ENCODE measurements around the gene PCDHGB6. TPM values are rescaled to one million over a fixed set of nuclear protein-coding genes. Genes with fewer than 3 reads are reported as not detected.
"Not testable (repeated sequence)": the region's sequence is repeated elsewhere in the genome, so short reads cannot be mapped to it uniquely, and the experiment has no call there.

PCDHGB6 gene
- total RNA-seq, 1 donor from 2014 or later, result 7.7 TPM

DNA sequence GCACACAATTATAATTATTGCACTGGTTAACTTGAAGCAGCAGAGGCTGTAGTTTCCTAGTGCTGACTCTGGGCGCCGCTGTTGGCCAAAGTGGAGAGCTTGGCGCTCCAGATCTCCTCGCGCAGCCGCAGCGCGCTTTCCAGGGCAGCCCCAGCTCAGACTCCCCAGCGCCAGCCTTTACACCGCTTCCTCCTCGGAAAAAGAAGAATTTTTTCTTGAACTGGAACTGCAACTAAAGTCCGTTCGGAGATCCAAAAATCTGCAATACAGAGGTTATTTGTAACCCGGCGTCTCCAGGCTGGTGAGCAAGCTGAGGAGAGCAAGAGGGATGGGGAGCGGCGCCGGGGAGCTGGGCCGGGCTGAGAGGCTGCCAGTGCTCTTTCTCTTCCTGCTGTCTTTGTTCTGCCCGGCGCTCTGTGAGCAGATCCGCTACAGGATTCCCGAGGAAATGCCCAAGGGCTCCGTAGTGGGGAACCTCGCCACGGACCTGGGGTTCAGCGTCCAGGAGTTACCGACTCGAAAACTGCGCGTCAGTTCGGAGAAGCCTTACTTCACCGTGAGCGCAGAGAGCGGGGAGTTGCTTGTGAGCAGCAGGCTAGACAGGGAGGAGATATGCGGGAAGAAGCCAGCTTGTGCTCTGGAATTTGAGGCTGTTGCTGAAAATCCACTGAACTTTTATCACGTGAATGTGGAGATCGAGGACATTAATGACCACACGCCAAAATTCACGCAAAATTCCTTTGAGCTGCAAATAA is 20.1 kb upstream of the PCDHGB6 start, which contains the start of gene PCDHGB4:
Gene PCDHGB4 (plus strand): TSS at position 142 of the 755 bp plus-strand sequence. CDS start 187 bp downstream, at position 329.
- Histone ChIP-seq H3K27me3 (ENCODE audit: low read depth) (peaks cover 21% of the 10 kb centered on the region), H3K9me3 (peaks cover 84% of the 10 kb centered on the region), H3K4me3 (peak within 1 kb of the TSS; percentile 26)
- intact Hi-C loops (cut with DNase I); DNase-seq; H3K36me3 ChIP-seq; H3K4me1 ChIP-seq; H3K27ac ChIP-seq: not testable (repeated sequence)
- ATAC-seq, result peak; percentile 78 to 93
- TF ChIP-seq, protein P1, sequence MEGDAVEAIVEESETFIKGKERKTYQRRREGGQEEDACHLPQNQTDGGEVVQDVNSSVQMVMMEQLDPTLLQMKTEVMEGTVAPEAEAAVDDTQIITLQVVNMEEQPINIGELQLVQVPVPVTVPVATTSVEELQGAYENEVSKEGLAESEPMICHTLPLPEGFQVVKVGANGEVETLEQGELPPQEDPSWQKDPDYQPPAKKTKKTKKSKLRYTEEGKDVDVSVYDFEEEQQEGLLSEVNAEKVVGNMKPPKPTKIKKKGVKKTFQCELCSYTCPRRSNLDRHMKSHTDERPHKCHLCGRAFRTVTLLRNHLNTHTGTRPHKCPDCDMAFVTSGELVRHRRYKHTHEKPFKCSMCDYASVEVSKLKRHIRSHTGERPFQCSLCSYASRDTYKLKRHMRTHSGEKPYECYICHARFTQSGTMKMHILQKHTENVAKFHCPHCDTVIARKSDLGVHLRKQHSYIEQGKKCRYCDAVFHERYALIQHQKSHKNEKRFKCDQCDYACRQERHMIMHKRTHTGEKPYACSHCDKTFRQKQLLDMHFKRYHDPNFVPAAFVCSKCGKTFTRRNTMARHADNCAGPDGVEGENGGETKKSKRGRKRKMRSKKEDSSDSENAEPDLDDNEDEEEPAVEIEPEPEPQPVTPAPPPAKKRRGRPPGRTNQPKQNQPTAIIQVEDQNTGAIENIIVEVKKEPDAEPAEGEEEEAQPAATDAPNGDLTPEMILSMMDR (IDR thresholded peaks at IDR 0.05), result peak; percentile 37

DNA sequence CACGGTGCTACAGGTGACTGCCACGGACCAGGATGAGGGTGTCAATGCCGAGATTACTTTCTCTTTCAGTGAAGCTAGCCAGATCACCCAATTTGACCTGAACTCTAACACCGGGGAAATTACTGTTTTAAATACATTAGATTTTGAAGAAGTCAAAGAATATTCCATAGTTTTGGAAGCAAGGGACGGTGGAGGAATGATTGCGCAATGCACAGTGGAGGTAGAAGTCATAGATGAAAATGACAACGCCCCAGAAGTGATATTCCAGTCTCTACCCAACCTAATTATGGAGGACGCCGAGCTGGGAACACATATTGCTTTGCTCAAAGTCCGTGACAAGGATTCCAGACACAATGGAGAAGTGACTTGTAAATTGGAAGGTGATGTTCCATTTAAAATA is 19.2 kb upstream of the PCDHGB6 start:
- ATAC-seq (no peak), DNase-seq (no peak)
- intact Hi-C loops (cut with DNase I), result no loop called here
- TF ChIP-seq, protein P1 (IDR thresholded peaks at IDR 0.05), result no peak
- Histone ChIP-seq H3K27ac (no peak overlapping the region), H3K9me3 (peaks cover 84% of the 10 kb centered on the region), H3K4me1 (no peaks in the 10 kb centered on the region), H3K36me3 (no peaks in the 10 kb centered on the region), H3K27me3 (ENCODE audit: low read depth) (peaks cover 23% of the 10 kb centered on the region), H3K4me3 (no peak overlapping the region)

- no peak for DNase-seq
- no peak for ATAC-seq
These were observed 18.4 kb upstream of the PCDHGB6 start for GRCh38 chr5:141389153-141390042.

DNA sequence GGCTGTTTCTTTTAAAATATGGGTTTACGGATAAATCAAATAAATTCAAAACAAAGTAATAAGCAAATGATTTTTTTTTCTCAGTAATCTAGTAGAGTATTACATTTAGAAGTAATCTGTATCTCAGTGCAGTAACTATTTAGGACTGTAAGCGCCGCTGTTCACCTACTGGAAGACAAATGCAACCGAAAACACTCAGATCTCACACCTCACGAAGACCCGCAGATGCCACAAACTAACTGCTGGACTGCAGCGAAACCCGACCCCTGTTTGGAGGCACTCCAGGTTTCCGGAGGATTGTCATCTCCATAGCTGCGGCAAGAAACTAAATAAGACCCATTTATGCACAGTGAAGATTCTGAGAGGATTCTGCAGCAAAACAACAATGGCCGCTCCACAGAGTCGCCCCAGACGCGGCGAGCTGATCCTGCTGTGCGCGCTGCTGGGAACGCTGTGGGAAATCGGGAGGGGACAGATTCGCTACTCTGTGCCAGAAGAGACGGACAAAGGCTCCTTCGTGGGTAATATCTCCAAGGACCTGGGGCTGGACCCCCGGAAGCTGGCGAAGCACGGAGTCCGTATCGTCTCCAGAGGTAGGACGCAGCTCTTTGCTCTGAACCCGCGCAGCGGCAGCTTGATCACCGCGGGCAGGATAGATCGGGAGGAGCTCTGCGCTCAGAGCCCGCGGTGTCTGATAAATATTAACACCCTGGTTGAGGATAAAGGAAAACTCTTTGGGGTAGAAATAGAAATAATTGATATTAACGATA is 15.2 kb upstream of the PCDHGB6 start, which contains the start of gene PCDHGA8:
Gene PCDHGA8 (plus strand): TSS at position 205 of the 770 bp plus-strand sequence. CDS start 181 bp downstream, at position 386.
- Histone ChIP-seq H3K27me3 (ENCODE audit: low read depth) (peaks cover 48% of the 10 kb centered on the region), H3K4me1 (no peaks in the 10 kb centered on the region), H3K4me3 (no peak within 1 kb of the TSS), H3K27ac (no peak within 1 kb of the TSS), H3K36me3 (no peaks in the 10 kb centered on the region), H3K9me3 (peaks cover 77% of the 10 kb centered on the region)
- TF ChIP-seq, protein P1 (IDR thresholded peaks at IDR 0.05), result no peak
- intact Hi-C loops (cut with DNase I), result no loop called here
- DNase-seq (no peak), ATAC-seq (no peak)

More at GRCh38 chr5:141389153-141390042, 18.4 kb upstream of the PCDHGB6 start:
- TF ChIP-seq, protein P1 (IDR thresholded peaks at IDR 0.05), result no peak
- Histone ChIP-seq H3K9me3 (peaks cover 83% of the 10 kb centered on the region), H3K27me3 (ENCODE audit: low read depth) (peaks cover 27% of the 10 kb centered on the region), H3K27ac (no peak overlapping the region), H3K36me3 (no peaks in the 10 kb centered on the region), H3K4me1 (no peaks in the 10 kb centered on the region), H3K4me3 (no peak overlapping the region)
- intact Hi-C loops (cut with DNase I), result no loop called here

- DNase-seq (no peak), ATAC-seq (no peak)
- TF ChIP-seq, protein P1 (IDR thresholded peaks at IDR 0.05), result no peak
- peaks cover 79% of the 10 kb centered on the region for H3K9me3 ChIP-seq
- H3K4me3 ChIP-seq, result no peak overlapping the region
- no peaks in the 10 kb centered on the region for H3K36me3 ChIP-seq
- no peak overlapping the region for H3K27ac ChIP-seq
- peaks cover 48% of the 10 kb centered on the region for H3K27me3 ChIP-seq (ENCODE audit: low read depth)
- intact Hi-C loops (cut with DNase I), result no loop called here
- H3K4me1 ChIP-seq, result no peaks in the 10 kb centered on the region
These were observed 14.6 kb upstream of the PCDHGB6 start for GRCh38 chr5:141393267-141393666.

- peaks cover 77% of the 10 kb centered on the region for H3K9me3 ChIP-seq
- H3K27me3 ChIP-seq (ENCODE audit: low read depth), result peaks cover 53% of the 10 kb centered on the region
- not testable (repeated sequence) for ATAC-seq
These were observed 13.2 kb upstream of the PCDHGB6 start for GRCh38 chr5:141394401-141395187.

More at GRCh38 chr5:141394401-141395187, 13.2 kb upstream of the PCDHGB6 start:
- intact Hi-C loops (cut with DNase I); H3K4me1 ChIP-seq; H3K36me3 ChIP-seq; H3K4me3 ChIP-seq; DNase-seq; H3K27ac ChIP-seq: not testable (repeated sequence)

All from lower lobe of right lung (tissue), 2 donors.